IPS-20b (cell line): ENCODE results near the gene MYADML2.
A peak's percentile ranks its signal among the peaks of the same experiment; 100 is the strongest.

ENCODE experiments used
- H3K27ac ChIP-seq: one replicate; pipeline ENCODE4 v1.5.1; 2013; ENCODE audit warnings: low read length
- H3K27me3 ChIP-seq: 2 replicates; pipeline ENCODE4 v1.6.1; 2013; ENCODE audit warnings: mild to moderate bottlenecking, low read length, inconsistent platforms; ENCODE audit not compliant: insufficient read depth
- H3K36me3 ChIP-seq: 2 replicates; pipeline ENCODE4 v1.6.1; 2013; ENCODE audit warnings: low read depth, mild to moderate bottlenecking, inconsistent platforms, low read length, moderate library complexity; ENCODE audit not compliant: insufficient read depth
- H3K4me1 ChIP-seq: 2 replicates; pipeline ENCODE4 v1.6.1; 2013; ENCODE audit warnings: mild to moderate bottlenecking, control low read depth, inconsistent platforms, low read length, moderate library complexity; ENCODE audit not compliant: insufficient read depth
- H3K4me3 ChIP-seq: 2 replicates; pipeline ENCODE4 v1.5.1; 2013; ENCODE audit warnings: mild to moderate bottlenecking, low read length, inconsistent platforms
- H3K9ac ChIP-seq: 2 replicates; pipeline ENCODE4 v1.6.1; 2013; ENCODE audit warnings: low read depth, mild to moderate bottlenecking, inconsistent platforms, low read length, moderate library complexity
- H3K9me3 ChIP-seq: 2 replicates; pipeline ENCODE4 v1.6.1; 2013; ENCODE audit warnings: mild to moderate bottlenecking, low read depth, low read length, inconsistent platforms; ENCODE audit not compliant: insufficient read depth

The MYADML2 gene

GRCh38 chr17:81939218-81939617 lies 7.8 kb downstream of the MYADML2 start:
- Histone ChIP-seq H3K36me3 (no peaks in the 10 kb centered on the region; the same call in 1 of the 2 replicates), H3K9me3 (no peaks in the 10 kb centered on the region), H3K4me3 (no peak overlapping the region), H3K27me3 (peaks cover 21% of the 10 kb centered on the region), H3K27ac (no peak overlapping the region), H3K4me1 (no peaks in the 10 kb centered on the region; the same call in 1 of the 2 replicates), H3K9ac (no peak overlapping the region)

- H3K9me3 ChIP-seq: no peaks in the 10 kb centered on the region
- H3K27ac ChIP-seq: no peak overlapping the region
- H3K9ac ChIP-seq: no peak overlapping the region; the same call in 1 of the 2 replicates
- H3K4me3 ChIP-seq: peak overlapping the region; percentile 38; the same call in 1 of the 2 replicates
- peaks cover 7% of the 10 kb centered on the region for H3K36me3 ChIP-seq
- peaks cover 8% of the 10 kb centered on the region; the same call in 1 of the 2 replicates for H3K27me3 ChIP-seq
- H3K4me1 ChIP-seq: no peaks in the 10 kb centered on the region
Measured at GRCh38 chr17:81935709-81936084, 11.3 kb downstream of the MYADML2 start.

- 0 out of 2 replicates have a peak, but pooled peaks cover 5% of the 10 kb centered on the region for H3K27me3 ChIP-seq
- H3K9ac ChIP-seq: no peak overlapping the region
- no peak overlapping the region for H3K4me3 ChIP-seq
- H3K27ac ChIP-seq: no peak overlapping the region
- no peaks in the 10 kb centered on the region for H3K9me3 ChIP-seq
- peaks cover 7% of the 10 kb centered on the region for H3K36me3 ChIP-seq
- H3K4me1 ChIP-seq: no peaks in the 10 kb centered on the region
Measured at GRCh38 chr17:81934850-81935708, 12.0 kb downstream of the MYADML2 start.

GRCh38 chr17:81934098-81934757 lies 12.8 kb downstream of the MYADML2 start:
- H3K4me1 ChIP-seq: no peaks in the 10 kb centered on the region
- no peak overlapping the region for H3K4me3 ChIP-seq
- peaks cover 9% of the 10 kb centered on the region for H3K27me3 ChIP-seq
- no peaks in the 10 kb centered on the region for H3K9me3 ChIP-seq
- no peak overlapping the region for H3K9ac ChIP-seq
- no peak overlapping the region for H3K27ac ChIP-seq
- peaks cover 7% of the 10 kb centered on the region for H3K36me3 ChIP-seq

- no peak overlapping the region for H3K4me3 ChIP-seq
- no peaks in the 10 kb centered on the region for H3K4me1 ChIP-seq
- no peak overlapping the region for H3K27ac ChIP-seq
- H3K36me3 ChIP-seq: peaks cover 7% of the 10 kb centered on the region
- no peaks in the 10 kb centered on the region for H3K9me3 ChIP-seq
- H3K9ac ChIP-seq: no peak overlapping the region
- H3K27me3 ChIP-seq: peaks cover 14% of the 10 kb centered on the region
Measured at GRCh38 chr17:81933178-81933699, 13.8 kb downstream of the MYADML2 start.

GRCh38 chr17:81932333-81932983 lies 14.6 kb downstream of the MYADML2 start:
- Histone ChIP-seq H3K4me1 (no peaks in the 10 kb centered on the region), H3K9ac (no peak overlapping the region), H3K4me3 (no peak overlapping the region), H3K27ac (no peak overlapping the region), H3K36me3 (peaks cover 7% of the 10 kb centered on the region), H3K9me3 (no peaks in the 10 kb centered on the region), H3K27me3 (peaks cover 17% of the 10 kb centered on the region)

- H3K4me1 ChIP-seq: no peaks in the 10 kb centered on the region
- H3K9ac ChIP-seq: no peak overlapping the region
- peaks cover 7% of the 10 kb centered on the region for H3K36me3 ChIP-seq
- H3K9me3 ChIP-seq: no peaks in the 10 kb centered on the region
- H3K4me3 ChIP-seq: no peak overlapping the region
- H3K27ac ChIP-seq: no peak overlapping the region
- H3K27me3 ChIP-seq: peaks cover 17% of the 10 kb centered on the region
Measured at GRCh38 chr17:81931557-81932332, 15.3 kb downstream of the MYADML2 start.

GRCh38 chr17:81931189-81931556 lies 15.9 kb downstream of the MYADML2 start:
- H3K4me3 ChIP-seq: no peak overlapping the region
- H3K27ac ChIP-seq: no peak overlapping the region
- peaks cover 17% of the 10 kb centered on the region for H3K27me3 ChIP-seq
- no peaks in the 10 kb centered on the region for H3K9me3 ChIP-seq
- H3K4me1 ChIP-seq: no peaks in the 10 kb centered on the region; the same call in 1 of the 2 replicates
- no peak overlapping the region for H3K9ac ChIP-seq
- H3K36me3 ChIP-seq: peaks cover 7% of the 10 kb centered on the region

- no peak overlapping the region for H3K4me3 ChIP-seq
- H3K9ac ChIP-seq: no peak overlapping the region
Measured at GRCh38 chr17:81930142-81931125, 16.6 kb downstream of the MYADML2 start.

More at GRCh38 chr17:81930142-81931125, 16.6 kb downstream of the MYADML2 start:
- Histone ChIP-seq H3K9me3 (no peaks in the 10 kb centered on the region), H3K27me3 (peaks cover 17% of the 10 kb centered on the region), H3K36me3 (peaks cover 7% of the 10 kb centered on the region), H3K27ac (no peak overlapping the region), H3K4me1 (no peaks in the 10 kb centered on the region; the same call in 1 of the 2 replicates)
